ENCODE measurements around the gene EPHB2.
"Not testable (repeated sequence)": the region's sequence is repeated elsewhere in the genome, so short reads cannot be mapped to it uniquely, and the experiment has no call there.

The EPHB2 gene

GRCh38 chr1:22710701-22711049 is at the start of gene EPHB2:
Gene EPHB2 (plus strand): TSS chr1:22710839. CDS start chr1:22710983, 144 bp downstream.
- DNase-seq: peak; percentile 56

- no peak for DNase-seq
Measured at GRCh38 chr1:22661880-22662279, 48.8 kb upstream of the EPHB2 start.

- peak; percentile 13 for DNase-seq
Measured at GRCh38 chr1:22662318-22662717, 48.3 kb upstream of the EPHB2 start.

GRCh38 chr1:22662986-22663408 is 47.6 kb upstream of the EPHB2 start:
- DNase-seq: no peak

- peak; percentile 16 for DNase-seq
Measured at GRCh38 chr1:22665752-22666151, 44.9 kb upstream of the EPHB2 start.

- no peak for DNase-seq
Measured at GRCh38 chr1:22666412-22666811, 44.2 kb upstream of the EPHB2 start.

- DNase-seq: not testable (repeated sequence)
Measured at GRCh38 chr1:22668840-22669239, 41.8 kb upstream of the EPHB2 start.

GRCh38 chr1:22670352-22670975 is 40.2 kb upstream of the EPHB2 start:
- no peak for DNase-seq

GRCh38 chr1:22671999-22672398 is 38.6 kb upstream of the EPHB2 start:
- DNase-seq: no peak

GRCh38 chr1:22673486-22674409 is 36.9 kb upstream of the EPHB2 start:
- DNase-seq: peak; percentile 30

GRCh38 chr1:22674410-22674749 is 36.3 kb upstream of the EPHB2 start:
- no peak for DNase-seq

- not testable (repeated sequence) for DNase-seq
Measured at GRCh38 chr1:22676151-22676550, 34.5 kb upstream of the EPHB2 start.

- DNase-seq: no peak
Measured at GRCh38 chr1:22676916-22677583, 33.6 kb upstream of the EPHB2 start.

- no peak for DNase-seq
Measured at GRCh38 chr1:22677931-22678896, 32.4 kb upstream of the EPHB2 start.

GRCh38 chr1:22680726-22681125 is 29.9 kb upstream of the EPHB2 start:
- DNase-seq: no peak

GRCh38 chr1:22681556-22682276 is 28.9 kb upstream of the EPHB2 start:
- no peak for DNase-seq

GRCh38 chr1:22683547-22683946 is 27.1 kb upstream of the EPHB2 start:
- DNase-seq: no peak

- no peak for DNase-seq
Measured at GRCh38 chr1:22685591-22686059, 25.0 kb upstream of the EPHB2 start.

- no peak for DNase-seq
Measured at GRCh38 chr1:22687191-22687590, 23.4 kb upstream of the EPHB2 start.

- no peak for DNase-seq
Measured at GRCh38 chr1:22688466-22688865, 22.2 kb upstream of the EPHB2 start.

- peak; percentile 84 for DNase-seq
Measured at GRCh38 chr1:22689505-22689904, 21.1 kb upstream of the EPHB2 start.

Measured in NCI-H345 (cell line).